Gastrocnemius medialis (tissue), 4 donors: ENCODE measurements around the gene AKR1C1. TPM values are rescaled to one million over a fixed set of nuclear protein-coding genes. Genes with fewer than 3 reads are reported as not detected.
"Not testable (repeated sequence)": the region's sequence is repeated elsewhere in the genome, so short reads cannot be mapped to it uniquely, and the experiment has no call there.

ENCODE experiments used
- ATAC-seq, 2 donors: fragments of 150-250 bp; one replicate each; pipeline ENCODE4 v1.9.1; 2016
- DNase-seq, 2 donors: peaks; one replicate each; pipeline ENCODE4 v3.0.0-alpha.2; 2019
- H3K27ac ChIP-seq, 4 donors: fragments of 200-600 bp; sonication (generic); 1 replicate in 1 of 4; 2 replicates in 3 of 4; pipeline ENCODE4 v1.5.1; 2016 to 2018; ENCODE audit warnings: mild to moderate bottlenecking in 2 of 4, moderate library complexity in 1 of 4
- H3K27me3 ChIP-seq, 3 donors: fragments of 200-600 bp; sonication (generic) in 2 of 3; 1 replicate in 1 of 3; 2 replicates in 2 of 3; pipeline versions ENCODE4 v1.5.1 to v1.6.0; 2016 to 2019; ENCODE audit warnings: mild to moderate bottlenecking in 1 of 3, moderate library complexity in 1 of 3
- H3K36me3 ChIP-seq, 2 donors: fragments of 200-600 bp; sonication (generic) in 1 of 2; one replicate each; pipeline ENCODE4 v1.5.1; 2017 to 2018
- H3K4me1 ChIP-seq, 2 donors: fragments of 200-600 bp; sonication (generic) in 1 of 2; one replicate each; pipeline ENCODE4 v1.5.1; 2016 to 2017; ENCODE audit warnings: mild to moderate bottlenecking in 2 of 2
- H3K4me3 ChIP-seq, 4 donors: fragments of 200-600 bp; sonication (generic) in 3 of 4; 1 replicate in 1 of 4; 2 replicates in 3 of 4; pipeline ENCODE4 v1.5.1; 2016 to 2019; ENCODE audit warnings: mild to moderate bottlenecking in 2 of 4
- H3K9me3 ChIP-seq, 3 donors: fragments of 200-600 bp; sonication (generic) in 2 of 3; 1 replicate in 1 of 3; 2 replicates in 2 of 3; pipeline ENCODE4 v1.5.1; 2016 to 2019
- POLR2A ChIP-seq, 2 donors: fragments of 450-650 bp; IDR thresholded peaks; one replicate each; pipeline ENCODE4 v1.6.1; 2017; ENCODE audit warnings: antibody characterized with exemption in 2 of 2, mild to moderate bottlenecking in 2 of 2, moderate library complexity in 2 of 2
- in situ Hi-C, 4 donors: fragments of 200-750 bp; cut with MboI; loops; one replicate each; pipeline versions ENCODE4 v1.15.0 to v1.8.0; 2017; ENCODE audit warnings: low sequenced_read_pairs in 4 of 4
- intact Hi-C: fragments of 100-400 bp; cut with DNase I; formaldehyde crosslinking; loops from one replicate; pipeline ENCODE4 v1.15.1; 2023; ENCODE audit warnings: low total_unique reads
- total RNA-seq, 4 donors: library from RNA; depleted of rRNA; stranded (reverse); fragments of >200 nt; gene quantifications; one replicate each; pipeline versions ENCODE4 v1.1.0 to v1.2.3, GENCODE V29; 2016
- TF ChIP-seq, protein P1 (sequence below), 5 experiments: fragments of 450-650 bp in 3 of 5; fragments of 200-600 bp in 2 of 5; sonication (generic) in 2 of 5; IDR thresholded peaks in 4 of 5; conservative IDR thresholded peaks in 1 of 5; 1 replicate in 4 of 5; 2 replicates in 1 of 5; pipeline ENCODE4 v1.5.1; 2016 to 2019; ENCODE audit warnings: antibody characterized with exemption in 5 of 5, mild to moderate bottlenecking in 3 of 5, moderate library complexity in 3 of 5

AKR1C1 gene
- total RNA-seq, 4 donors from 2014 or later = 203 to 254 (median 208) TPM

DNA sequence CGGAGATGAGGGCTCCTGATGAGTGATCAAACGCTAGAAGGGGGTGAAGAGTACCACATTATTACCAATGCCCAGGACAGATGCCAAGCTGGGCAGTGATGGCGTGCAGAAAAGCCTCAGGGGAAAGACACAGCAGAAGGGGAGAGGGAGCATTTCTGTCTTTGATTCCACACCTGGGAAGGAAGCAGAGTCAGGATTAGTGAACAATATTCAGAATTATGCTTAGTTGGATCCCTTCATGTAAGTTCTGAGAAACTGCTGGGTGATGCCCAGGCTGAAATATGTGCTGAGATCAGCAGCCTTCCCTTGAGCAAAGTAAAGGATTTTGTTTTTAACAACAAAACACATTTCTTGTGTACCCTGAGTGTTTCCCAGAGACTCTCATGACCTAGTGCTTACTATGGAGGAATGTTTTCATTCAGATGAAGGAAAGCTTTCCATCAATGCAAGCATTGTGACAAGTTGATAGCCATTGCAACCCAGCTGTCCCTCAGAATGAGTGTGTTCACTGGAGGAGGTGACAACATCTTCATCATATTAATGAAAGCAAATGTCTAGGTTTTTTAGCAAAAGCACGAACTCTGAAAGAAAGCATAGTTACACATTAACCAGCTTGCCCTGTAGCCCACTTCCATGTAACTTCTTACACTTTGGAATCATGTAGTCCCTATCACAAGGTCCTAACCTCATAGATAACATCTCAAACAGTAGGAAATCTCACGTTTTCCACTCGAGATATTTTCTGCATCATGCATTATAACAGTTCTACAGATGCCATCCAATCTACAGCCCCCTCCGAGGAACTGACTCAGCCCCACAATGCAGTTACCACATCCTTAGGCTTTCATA lies 23.8 kb upstream of the AKR1C1 start:
- Histone ChIP-seq H3K27ac (no peak overlapping the region), H3K9me3 (no peaks in the 10 kb centered on the region), H3K4me1 (peaks cover 28 to 34% of the 10 kb centered on the region in 2 donors), H3K27me3 (no peaks in the 10 kb centered on the region), H3K4me3 (no peak overlapping the region), H3K36me3 (no peaks in the 10 kb centered on the region)
- ATAC-seq (no peak), DNase-seq (no peak)
- TF ChIP-seq, protein P1, sequence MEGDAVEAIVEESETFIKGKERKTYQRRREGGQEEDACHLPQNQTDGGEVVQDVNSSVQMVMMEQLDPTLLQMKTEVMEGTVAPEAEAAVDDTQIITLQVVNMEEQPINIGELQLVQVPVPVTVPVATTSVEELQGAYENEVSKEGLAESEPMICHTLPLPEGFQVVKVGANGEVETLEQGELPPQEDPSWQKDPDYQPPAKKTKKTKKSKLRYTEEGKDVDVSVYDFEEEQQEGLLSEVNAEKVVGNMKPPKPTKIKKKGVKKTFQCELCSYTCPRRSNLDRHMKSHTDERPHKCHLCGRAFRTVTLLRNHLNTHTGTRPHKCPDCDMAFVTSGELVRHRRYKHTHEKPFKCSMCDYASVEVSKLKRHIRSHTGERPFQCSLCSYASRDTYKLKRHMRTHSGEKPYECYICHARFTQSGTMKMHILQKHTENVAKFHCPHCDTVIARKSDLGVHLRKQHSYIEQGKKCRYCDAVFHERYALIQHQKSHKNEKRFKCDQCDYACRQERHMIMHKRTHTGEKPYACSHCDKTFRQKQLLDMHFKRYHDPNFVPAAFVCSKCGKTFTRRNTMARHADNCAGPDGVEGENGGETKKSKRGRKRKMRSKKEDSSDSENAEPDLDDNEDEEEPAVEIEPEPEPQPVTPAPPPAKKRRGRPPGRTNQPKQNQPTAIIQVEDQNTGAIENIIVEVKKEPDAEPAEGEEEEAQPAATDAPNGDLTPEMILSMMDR (IDR thresholded peaks at IDR 0.05 in 4 of 5, conservative IDR thresholded peaks at IDR 0.05 in 1 of 5) = no peak
- TF ChIP-seq POLR2A (IDR thresholded peaks at IDR 0.05) = no peak
- in situ Hi-C loops (no loop called here), intact Hi-C loops (no loop called here)

DNA sequence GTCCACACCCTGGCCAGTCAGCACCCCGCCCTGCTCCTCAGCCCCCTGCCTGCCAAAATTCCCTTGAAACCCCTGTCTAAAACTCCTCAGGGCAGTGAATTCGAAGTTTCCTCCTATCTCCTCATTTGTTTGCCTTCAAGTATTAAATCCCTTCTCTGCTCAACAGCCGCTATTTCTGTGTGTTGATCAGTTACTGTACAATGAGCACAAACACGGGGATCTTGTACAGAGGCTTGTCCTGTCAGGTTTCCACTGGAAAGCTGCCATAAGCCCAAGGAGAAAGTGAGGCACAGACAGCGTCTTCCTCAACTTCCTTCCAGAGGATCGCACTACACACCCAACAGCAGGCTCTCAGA lies 23.2 kb upstream of the AKR1C1 start:
- H3K4me3 ChIP-seq, H3K9me3 ChIP-seq, ATAC-seq, intact Hi-C loops, H3K27me3 ChIP-seq, H3K36me3 ChIP-seq, in situ Hi-C loops, H3K27ac ChIP-seq, DNase-seq: not testable (repeated sequence)
- H3K4me1 ChIP-seq = peaks cover 28 to 37% of the 10 kb centered on the region in 2 donors

DNA sequence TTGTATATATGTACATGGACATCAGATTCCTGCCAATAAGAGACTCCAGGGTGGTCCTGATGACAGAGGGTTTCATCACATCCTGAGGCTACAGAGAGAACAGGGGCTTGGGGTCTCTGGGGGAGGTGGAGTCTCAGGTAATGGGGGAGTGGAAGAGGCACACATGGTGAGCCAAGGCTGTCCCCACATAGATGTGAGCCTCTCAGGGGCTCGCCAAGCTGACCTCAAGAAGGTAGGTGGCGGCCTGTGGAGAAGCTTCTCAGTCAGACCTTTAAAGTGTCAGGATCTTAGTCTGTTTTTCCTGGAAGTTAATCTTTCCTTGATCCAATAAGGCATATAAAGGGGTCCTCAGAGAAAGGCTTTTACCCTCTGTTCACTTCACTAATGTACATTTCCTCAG lies 22.3 kb upstream of the AKR1C1 start:
- H3K4me3 ChIP-seq, intact Hi-C loops, in situ Hi-C loops, H3K27me3 ChIP-seq, H3K36me3 ChIP-seq, ATAC-seq, DNase-seq, H3K9me3 ChIP-seq: not testable (repeated sequence)
- Histone ChIP-seq H3K4me1 (peaks cover 28 to 37% of the 10 kb centered on the region in 2 donors), H3K27ac (peak overlapping the region; percentile 39 to 70 (median 68))

DNA sequence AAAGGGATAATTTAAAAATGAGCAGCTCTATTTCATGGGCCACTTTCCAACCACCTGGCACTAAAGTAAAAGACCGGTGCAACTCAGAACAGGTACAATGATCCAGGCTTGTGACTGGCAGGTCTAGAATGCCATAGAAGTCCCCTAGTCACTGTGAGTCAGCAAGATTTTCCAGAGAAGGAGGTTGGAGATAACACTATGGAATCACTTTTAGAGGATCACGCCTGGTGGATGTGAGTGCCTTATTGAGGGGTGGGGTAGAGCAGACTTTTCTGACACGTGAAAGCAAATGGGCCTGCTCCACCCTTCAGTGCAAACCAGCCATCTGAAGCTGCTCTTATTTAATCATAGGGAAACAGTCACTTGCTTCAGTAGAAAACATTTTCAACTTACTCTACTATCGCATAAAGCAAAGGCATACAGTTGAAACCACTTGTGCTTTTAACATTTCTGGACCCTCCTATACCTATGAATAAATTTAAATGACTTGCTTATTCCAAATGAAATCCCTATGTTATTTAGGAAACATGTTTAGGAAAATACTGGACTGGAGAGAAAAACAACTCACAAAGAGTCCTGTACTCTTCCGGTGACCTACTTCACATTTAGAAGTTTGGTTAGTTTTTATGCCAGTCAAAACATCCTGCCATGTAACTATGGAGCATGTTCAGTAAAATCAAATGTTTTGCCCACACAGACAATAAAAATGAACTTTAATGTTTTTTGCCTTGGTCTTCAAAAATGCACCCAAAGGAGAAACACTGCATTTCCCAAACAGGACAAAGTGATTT lies 21.5 kb upstream of the AKR1C1 start:
- ATAC-seq (peak; percentile 26 to 47), DNase-seq (no peak)
- intact Hi-C loops (loop anchor here (2.0 kb wide), 1 partner anchor 91 kb away; no protein-coding TSS in a partner anchor), in situ Hi-C loops (no loop called here)
- Histone ChIP-seq H3K4me3 (no peak overlapping the region), H3K4me1 (peaks cover 30 to 37% of the 10 kb centered on the region in 2 donors), H3K9me3 (no peaks in the 10 kb centered on the region), H3K36me3 (no peaks in the 10 kb centered on the region), H3K27me3 (no peaks in the 10 kb centered on the region), H3K27ac (peak overlapping the region; percentile 67 to 70 (median 68))
- TF ChIP-seq, protein P1 (IDR thresholded peaks at IDR 0.05 in 4 of 5, conservative IDR thresholded peaks at IDR 0.05 in 1 of 5) = no peak
- no peak for TF ChIP-seq POLR2A (IDR thresholded peaks at IDR 0.05)

DNA sequence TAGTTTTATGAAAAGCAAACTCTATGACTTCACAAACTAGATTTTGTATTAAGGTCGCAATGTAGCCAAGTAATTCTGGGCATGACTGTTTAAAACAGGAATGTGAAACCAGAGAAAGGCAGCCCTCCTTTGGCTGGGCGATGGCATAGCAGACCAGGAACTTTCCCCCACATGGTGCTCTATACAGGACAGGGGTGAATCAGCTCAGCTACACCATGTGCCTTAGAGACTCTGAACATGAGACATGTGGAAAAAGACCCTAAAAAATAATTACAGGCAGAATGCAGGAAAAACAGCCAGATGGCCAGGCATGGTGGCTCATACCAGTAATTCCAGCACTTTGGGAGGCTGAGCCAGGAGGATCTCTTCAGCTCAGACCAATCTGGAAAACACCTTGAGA lies 20.3 kb upstream of the AKR1C1 start:
- Histone ChIP-seq H3K4me1 (peaks cover 34 to 47% of the 10 kb centered on the region in 2 donors), H3K27ac (peak overlapping the region; percentile 67 to 70 (median 68))
- peak; percentile 67 to 86 for ATAC-seq
- H3K4me3 ChIP-seq, H3K36me3 ChIP-seq, in situ Hi-C loops, H3K27me3 ChIP-seq, H3K9me3 ChIP-seq: not testable (repeated sequence)
- peak in 1 of 2 donors; percentile 60 for DNase-seq
- TF ChIP-seq, protein P1 (IDR thresholded peaks at IDR 0.05 in 4 of 5, conservative IDR thresholded peaks at IDR 0.05 in 1 of 5) = peak in 1 of 5 experiments; percentile 17
- intact Hi-C loops = loop anchor here (2.0 kb wide), 1 partner anchor 92 kb away; no protein-coding TSS in a partner anchor

DNA sequence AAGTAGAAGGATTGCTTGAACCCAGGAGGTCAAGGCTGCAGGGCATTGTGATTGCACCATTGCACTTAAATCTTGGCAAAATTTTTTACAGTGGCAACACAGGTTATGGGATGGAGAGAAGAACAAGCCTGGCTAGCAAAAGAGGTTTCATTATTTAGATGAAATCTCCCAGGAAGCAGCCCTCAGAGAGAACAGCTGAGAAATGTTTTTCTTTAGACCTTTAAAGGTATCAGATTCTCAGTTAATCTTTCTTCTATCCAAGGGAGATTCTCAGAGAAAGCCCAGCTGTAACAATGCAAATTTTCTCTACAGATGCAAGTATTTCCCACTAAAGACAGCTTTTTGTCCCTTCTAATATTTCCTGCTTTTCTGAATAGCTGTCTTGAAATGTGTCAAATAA lies 19.8 kb upstream of the AKR1C1 start:
- Histone ChIP-seq H3K27ac (peak overlapping the region; percentile 67 to 70 (median 68)), H3K4me1 (peaks cover 37 to 50% of the 10 kb centered on the region in 2 donors)
- H3K27me3 ChIP-seq, H3K4me3 ChIP-seq, H3K9me3 ChIP-seq, ATAC-seq, in situ Hi-C loops, H3K36me3 ChIP-seq, DNase-seq: not testable (repeated sequence)
- intact Hi-C loops = loop anchor here (2.0 kb wide), 1 partner anchor 93 kb away; no protein-coding TSS in a partner anchor
